ENCODE data around the gene HEPACAM.

DNA sequence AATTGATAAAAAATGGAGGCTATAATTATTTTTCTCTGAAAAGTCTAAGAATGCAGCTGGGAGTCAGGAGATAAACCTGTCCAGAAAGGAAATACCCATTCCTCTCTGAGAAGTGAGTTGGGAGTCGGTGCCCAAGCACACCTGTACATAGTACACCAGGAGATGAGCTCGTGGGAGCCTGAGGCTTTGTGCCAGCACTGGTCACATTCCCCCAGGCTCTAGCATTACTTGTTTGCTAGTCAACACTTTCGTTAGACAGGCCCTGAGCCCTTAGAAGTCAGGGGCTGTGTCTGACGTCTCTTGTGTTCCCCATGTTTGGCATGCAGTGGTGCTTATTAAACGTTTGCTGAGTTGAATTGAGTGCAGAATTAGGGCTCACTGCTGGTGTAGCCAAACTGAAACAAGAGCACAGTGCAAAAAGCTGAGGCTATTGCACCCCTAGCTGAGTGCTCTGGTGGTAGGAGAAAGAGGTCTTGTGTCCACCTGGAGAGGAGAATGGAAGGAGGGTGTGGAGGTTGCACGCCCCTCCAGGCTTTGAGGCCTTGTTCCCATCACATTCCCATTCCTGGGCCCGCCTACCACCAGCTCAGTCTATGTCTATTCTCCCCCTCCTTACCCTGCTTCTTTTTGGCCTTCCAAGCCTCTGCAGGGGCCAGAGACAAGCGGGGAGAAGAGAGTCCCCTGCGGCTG is 45.0 kb downstream of the HEPACAM start:
- TF ChIP-seq, protein P1, sequence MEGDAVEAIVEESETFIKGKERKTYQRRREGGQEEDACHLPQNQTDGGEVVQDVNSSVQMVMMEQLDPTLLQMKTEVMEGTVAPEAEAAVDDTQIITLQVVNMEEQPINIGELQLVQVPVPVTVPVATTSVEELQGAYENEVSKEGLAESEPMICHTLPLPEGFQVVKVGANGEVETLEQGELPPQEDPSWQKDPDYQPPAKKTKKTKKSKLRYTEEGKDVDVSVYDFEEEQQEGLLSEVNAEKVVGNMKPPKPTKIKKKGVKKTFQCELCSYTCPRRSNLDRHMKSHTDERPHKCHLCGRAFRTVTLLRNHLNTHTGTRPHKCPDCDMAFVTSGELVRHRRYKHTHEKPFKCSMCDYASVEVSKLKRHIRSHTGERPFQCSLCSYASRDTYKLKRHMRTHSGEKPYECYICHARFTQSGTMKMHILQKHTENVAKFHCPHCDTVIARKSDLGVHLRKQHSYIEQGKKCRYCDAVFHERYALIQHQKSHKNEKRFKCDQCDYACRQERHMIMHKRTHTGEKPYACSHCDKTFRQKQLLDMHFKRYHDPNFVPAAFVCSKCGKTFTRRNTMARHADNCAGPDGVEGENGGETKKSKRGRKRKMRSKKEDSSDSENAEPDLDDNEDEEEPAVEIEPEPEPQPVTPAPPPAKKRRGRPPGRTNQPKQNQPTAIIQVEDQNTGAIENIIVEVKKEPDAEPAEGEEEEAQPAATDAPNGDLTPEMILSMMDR (IDR thresholded peaks at IDR 0.05; ENCODE audit: borderline replicate concordance, extremely low read depth, low read length, poor library complexity, severe bottlenecking), result no peak
- no peak for TF ChIP-seq EZH2 (IDR thresholded peaks at IDR 0.05; ENCODE audit: borderline replicate concordance, low read depth, low read length, severe bottlenecking)

Data from DND-41 (cell line).